HG02973 (cell line): ENCODE results near the gene MS4A10.

Source experiments
- ATAC-seq: cut with Tn5 transposase; IDR thresholded peaks from one replicate; pipeline ENCODE4 v1.9.1; 2021; ENCODE audit warnings: moderate library complexity; ENCODE audit not compliant: unreplicated experiment

The MS4A10 gene

GRCh38 chr11:60785806-60786361, 751 bp downstream of the MS4A10 start:
- ATAC-seq, result no peak

GRCh38 chr11:60786811-60787567, 1.9 kb downstream of the MS4A10 start:
- ATAC-seq, result no peak

DNA sequence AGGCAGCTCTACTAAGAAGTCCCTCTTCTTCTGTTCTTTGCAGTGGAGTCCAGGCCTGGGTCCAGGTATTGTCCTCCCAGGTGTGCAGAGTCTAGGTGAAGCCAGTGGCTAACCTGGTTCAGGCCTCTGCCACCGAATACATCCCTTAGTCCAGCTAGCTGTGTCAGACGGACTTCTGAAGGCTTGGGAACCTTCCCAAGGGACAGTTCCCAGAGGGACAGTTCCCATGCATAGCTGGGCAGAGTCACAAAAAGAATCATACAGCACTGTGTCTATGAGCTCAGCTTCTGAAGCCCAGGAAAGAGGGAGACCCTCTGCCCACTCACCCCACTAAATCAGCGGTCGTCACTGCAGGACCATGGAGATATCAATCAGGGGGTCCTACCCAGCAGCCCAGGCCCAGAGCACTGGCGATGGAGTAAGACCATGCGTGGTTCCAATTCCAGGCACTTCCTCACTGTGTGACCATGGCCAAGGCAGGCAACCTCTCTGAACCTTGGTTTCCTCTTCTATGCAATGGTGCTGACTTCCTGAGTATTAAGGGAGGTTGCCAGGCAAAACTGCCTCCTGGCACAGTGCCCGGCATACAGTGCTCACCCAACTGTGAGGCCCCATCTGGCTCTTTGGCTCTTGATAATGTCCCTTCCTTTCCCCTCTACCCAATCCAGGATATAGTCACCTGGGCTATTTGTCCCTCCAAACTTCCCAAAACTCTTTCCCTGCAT, 3.4 kb downstream of the MS4A10 start:
- ATAC-seq, result no peak

DNA sequence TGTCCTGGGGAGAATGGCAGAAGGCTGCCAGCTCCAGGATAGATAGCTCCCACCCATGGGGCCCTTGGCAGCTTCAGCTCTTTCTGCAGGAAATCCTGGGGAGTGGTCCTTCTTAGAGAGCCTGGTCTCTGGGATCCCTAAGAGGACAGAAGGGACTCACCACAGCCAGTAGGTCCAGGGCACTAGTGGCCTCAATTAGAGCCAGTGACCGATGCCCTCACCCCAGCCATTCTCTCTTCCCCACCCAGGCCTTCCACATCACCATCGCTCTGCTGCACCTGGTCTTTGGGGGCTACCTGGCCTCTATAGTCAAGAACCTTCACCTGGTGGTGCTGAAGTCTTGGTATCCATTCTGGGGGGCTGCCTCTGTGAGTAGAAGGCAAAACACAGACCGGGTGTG, 5.6 kb downstream of the MS4A10 start:
- no peak for ATAC-seq

- ATAC-seq, result no peak
These were observed 6.2 kb downstream of the MS4A10 start for GRCh38 chr11:60791153-60791933.

GRCh38 chr11:60792521-60792920, 7.4 kb downstream of the MS4A10 start:
- no peak for ATAC-seq

GRCh38 chr11:60795291-60795690, 10.2 kb downstream of the MS4A10 start:
- ATAC-seq, result no peak

DNA sequence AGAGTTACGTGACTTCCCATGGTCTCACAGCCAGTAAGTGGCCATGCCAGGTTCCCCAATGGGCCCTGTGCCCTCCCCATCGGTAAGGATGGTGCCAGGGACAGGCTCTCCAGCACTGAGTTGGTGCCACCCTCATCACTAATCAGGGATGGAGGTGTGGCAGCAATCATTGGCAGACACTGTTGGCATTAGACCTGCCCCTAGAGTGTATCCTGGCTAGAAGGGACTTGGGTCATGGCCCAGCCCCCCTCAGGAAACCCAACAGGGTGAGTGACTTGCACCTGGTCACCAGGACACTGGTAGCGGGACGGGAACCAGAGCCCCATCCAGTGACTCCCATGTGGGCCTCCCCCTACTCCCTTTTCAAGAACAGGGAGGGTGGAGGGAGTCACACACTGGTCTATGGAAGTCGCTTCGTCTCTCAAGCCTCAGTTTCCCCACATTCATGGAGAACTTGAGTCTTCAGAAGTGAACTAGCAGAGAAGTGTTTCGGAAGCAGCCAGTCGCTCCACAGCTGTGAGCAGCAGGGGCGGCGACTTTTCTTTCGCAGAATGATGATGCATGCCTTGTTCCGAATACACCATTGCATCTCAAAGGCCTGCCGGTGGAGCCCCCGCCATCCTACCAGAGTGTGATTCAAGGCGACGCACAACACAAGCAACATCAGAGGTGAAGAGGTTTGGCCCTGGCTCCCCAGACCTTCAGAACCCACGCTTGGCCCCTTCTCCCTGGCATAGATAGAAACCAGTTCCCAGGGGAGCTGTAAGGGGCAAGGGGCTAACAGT, 12.9 kb downstream of the MS4A10 start:
- ATAC-seq, result no peak

DNA sequence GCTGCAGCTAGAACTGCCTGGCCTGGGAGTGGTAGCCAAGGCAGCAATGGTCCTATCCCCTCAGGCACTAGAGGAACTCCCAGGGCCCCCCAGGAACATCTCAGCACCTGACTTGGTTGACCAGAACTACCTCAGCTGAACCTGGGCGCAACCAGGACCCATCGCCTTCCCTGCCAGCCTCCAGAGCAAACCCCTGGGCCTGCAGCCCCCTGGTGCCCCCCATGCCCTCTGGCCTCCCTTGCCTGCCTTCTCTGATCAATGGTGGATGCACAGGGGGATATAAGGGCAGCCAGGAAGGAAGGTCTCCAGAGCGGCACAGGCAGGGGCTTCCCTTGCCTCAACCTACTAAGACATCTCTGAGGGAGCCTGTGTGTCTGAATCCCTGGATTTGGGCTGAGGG, 13.5 kb downstream of the MS4A10 start:
- ATAC-seq, result no peak

- ATAC-seq, result no peak
These were observed 16.1 kb downstream of the MS4A10 start for GRCh38 chr11:60801194-60801593.

- ATAC-seq, result no peak
These were observed 18.3 kb downstream of the MS4A10 start for GRCh38 chr11:60803273-60803936.

DNA sequence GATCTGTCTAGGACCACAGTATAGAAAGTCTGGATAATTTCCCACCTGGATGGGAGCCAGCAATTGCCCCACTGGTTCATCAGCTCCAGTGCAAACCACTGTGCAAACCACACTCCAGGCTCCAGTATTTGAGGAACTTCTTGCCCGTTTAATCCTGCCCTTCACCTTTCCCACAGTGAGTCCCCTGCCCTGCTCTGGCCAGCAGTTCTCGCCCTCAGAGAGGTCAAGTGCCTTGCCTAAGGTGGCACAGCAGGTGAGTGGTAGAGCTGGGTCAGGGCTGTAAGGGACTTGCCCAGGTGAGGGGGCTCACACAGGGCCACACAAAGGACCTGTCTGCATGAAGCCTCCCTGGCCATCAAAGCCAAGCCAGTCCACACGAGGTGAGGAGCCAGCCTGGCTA, 24.1 kb downstream of the MS4A10 start:
- ATAC-seq, result no peak

- ATAC-seq, result no peak
These were observed 24.6 kb downstream of the MS4A10 start for GRCh38 chr11:60809691-60810090.

DNA sequence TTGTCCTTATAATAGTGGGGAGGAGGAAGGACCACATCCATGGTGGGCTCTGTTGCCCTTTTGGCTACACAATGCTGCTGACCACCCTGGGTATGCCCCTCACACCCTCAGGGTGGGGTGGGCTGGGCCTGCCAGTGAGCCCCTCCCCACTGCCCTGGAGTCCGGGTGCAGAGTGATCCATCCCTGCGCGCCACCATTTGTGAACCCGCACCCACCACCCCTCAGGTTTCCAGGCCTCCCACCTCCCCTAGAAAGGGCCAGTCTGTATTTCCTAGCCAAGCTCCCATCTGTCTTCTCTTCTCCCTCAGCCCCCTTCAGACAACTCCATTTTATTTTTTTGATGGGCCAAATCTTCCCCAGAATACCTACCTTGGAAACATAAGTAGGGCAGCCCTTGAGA, 25.0 kb downstream of the MS4A10 start:
- no peak for ATAC-seq

DNA sequence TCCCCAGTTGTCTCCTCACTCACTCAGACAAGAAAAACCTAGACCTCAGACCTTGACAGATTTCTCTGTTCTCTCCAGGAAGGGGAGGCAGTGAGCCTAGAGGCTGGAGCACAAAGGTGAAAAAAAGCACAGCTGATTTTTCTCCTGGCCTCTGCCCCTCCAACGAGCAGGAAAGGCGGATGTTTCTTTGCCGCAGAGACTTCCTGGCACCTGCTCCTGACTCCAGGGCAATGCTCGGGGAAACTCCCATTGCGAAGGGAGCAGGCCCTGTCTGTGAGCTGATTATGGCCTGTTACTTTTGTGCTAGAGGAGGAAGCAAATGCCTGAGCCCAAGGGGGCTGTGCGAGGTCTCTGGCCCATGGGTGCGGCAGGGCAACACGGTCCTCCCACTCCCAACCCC, 25.4 kb downstream of the MS4A10 start:
- ATAC-seq, result no peak

DNA sequence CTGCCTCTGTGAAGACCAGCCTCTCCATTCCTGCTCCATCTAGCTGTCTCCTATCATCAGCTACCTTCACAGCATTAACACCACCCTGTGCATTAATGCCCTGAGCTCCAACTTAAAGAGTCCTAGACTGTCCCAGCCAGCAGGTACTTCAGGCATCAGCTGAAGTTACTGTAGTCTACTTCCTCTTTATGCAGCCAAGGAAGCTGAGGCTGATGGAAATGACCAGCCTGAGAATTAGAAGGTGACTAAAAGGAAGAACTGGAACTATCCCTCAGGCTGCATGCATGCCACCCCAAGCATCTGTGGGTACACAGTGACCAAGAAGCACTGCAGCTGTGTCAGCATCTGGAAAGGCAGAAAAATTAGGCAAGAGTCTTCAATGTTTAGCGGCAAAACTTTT, 28.2 kb downstream of the MS4A10 start:
- no peak for ATAC-seq

DNA sequence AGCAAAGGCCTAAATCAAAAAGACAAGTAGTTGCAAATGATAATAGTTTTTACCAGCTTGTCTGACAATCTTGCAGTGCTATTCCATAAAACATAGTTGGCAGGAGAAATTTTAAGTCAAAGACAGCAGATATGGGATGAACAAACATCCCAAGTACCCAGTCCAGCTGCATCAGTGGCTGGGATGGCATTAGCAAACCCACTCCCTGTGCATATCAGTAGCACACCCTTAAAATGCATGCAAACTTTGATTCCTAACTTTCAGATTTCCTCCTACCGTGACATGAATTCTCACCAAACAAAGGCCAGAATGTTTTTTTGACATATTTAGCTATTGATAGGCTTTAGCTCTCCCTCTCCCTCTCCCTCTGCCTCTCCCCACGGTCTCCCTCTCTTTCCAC, 29.0 kb downstream of the MS4A10 start:
- no peak for ATAC-seq

DNA sequence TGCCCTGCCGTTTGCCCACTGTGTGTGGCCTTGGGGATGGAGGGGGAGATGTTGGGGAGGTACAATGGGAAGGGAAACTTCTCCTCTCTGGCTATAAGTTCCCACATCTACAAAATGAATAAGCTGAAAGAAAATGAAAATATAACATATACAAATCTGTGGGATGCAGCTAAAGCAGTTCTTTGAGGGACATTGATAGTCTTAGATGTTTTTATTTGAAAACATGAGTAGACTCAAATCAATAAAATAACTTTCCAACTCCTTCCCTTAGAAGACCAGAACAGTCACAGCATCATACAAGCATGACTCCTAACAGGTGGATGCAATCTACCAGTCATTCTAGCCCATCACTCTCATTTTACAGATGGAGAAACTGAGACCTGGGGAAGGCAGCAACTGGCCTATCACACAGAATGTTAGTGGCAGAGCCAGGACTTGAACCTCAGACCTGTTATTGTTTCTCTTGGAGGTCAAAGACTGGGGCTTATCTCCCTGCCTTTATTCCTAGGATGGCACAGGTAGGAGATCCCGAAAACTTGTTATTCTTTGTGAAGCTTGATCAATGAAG, 31.5 kb downstream of the MS4A10 start:
- no peak for ATAC-seq

DNA sequence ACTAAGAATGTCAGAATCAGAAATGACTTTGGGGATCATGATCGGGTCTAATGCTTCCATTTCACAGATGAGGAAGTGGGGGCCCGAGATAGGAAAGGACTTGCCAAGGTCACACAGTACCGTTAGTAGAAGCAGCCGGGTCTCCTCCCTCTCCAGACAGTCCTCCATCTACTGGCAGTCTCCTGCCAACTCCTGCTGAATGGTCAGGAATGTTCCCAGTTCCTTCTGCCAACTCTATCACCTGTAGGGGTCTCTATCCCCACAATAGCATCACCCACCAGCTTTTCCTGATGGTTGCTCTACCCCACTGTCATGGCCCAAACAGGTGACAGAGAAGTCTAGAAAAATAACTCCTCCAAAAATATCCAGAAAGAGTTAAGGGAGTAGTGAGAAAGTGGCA, 32.9 kb downstream of the MS4A10 start:
- ATAC-seq, result no peak
